Urothelium cell line (cell line): ENCODE data around the gene PLCG2.
"Not testable (repeated sequence)": the region's sequence is repeated elsewhere in the genome, so short reads cannot be mapped to it uniquely, and the experiment has no call there.

Experiments used
- DNase-seq: peaks from one replicate; pipeline ENCODE4 v3.0.0; 2011; ENCODE audit warnings: low spot score, mixed read lengths
- FAIRE-seq: peaks from 2 replicates; lab custom pipeline; 2011; peaks lifted over from hg19 to GRCh38; lab: Jason Lieb, UNC

Gene PLCG2

DNA sequence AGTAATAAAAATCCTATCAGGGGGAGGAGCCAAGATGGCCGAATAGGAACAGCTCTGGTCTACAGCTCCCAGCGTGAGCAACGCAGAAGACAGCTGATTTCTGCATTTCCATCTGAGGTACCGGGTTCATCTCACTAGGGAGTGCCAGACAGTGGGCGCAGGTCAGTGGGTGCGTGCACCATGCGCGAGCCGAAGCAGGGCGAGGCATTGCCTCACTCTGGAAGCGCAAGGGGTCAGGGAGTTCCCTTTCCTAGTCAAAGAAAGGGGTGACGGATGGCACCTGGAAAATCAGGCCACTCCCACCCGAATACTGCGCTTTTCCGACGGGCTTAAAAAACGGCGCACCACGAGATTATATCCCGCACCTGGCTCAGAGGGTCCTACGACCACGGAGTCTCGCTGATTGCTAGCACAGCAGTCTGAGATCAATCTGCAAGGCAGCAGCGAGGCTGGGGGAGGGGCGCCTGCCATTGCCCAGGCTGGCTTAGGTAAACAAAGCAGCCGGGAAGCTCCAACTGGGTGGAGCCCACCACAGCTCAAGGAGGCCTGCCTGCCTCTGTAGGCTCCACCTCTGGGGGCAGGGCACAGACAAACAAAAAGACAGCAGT is 198.3 kb downstream of the PLCG2 start:
- FAIRE-seq, DNase-seq: not testable (repeated sequence)

DNA sequence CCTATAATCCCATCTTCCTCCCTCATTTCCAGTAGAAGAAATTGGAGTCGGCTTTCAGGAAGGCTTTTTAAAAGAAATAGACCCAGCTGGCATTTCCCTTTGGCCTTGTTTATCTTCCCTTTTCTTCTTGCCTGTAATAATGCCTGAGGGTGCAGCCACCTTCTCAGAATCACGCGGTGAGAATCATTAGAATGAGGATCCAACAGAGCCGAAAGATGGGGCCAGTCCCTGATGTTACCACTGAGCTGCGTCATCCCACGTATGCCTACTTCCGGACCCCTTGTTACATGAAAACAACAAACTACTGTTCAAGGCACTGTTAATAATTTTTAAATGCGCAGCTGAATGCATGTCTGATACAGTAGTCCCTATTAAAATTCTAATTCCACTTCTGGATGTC is 208.0 kb downstream of the PLCG2 start:
- FAIRE-seq: no peak
- DNase-seq: no peak

DNA sequence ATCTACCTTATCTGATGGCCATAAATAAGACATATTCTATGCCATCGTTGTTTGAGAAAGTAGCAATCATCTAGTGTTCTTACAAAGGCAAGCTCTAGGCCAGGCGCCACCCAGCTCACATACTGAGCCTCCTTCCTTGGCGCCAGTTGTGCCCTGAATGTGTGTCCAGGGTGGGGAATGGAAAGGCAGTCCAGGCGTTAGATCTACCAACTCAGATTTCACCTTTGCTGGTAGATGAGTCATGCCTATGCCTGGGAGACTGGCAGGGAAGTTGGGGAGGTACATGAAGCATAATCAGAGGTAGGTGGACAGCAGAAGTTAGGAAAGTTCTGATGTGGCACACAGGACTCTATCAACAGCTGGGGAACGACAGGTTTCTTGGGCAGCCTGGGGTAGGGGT is 208.6 kb downstream of the PLCG2 start:
- DNase-seq (peak; percentile 29), FAIRE-seq (peak; percentile 32)

- FAIRE-seq (no peak), DNase-seq (no peak)
These were observed 213.8 kb downstream of the PLCG2 start for GRCh38 chr16:81992859-81993258.

GRCh38 chr16:81994485-81994884 is 215.4 kb downstream of the PLCG2 start:
- FAIRE-seq (no peak), DNase-seq (no peak)

- no peak for FAIRE-seq
- DNase-seq: no peak
These were observed 216.6 kb downstream of the PLCG2 start for GRCh38 chr16:81995651-81996050.

DNA sequence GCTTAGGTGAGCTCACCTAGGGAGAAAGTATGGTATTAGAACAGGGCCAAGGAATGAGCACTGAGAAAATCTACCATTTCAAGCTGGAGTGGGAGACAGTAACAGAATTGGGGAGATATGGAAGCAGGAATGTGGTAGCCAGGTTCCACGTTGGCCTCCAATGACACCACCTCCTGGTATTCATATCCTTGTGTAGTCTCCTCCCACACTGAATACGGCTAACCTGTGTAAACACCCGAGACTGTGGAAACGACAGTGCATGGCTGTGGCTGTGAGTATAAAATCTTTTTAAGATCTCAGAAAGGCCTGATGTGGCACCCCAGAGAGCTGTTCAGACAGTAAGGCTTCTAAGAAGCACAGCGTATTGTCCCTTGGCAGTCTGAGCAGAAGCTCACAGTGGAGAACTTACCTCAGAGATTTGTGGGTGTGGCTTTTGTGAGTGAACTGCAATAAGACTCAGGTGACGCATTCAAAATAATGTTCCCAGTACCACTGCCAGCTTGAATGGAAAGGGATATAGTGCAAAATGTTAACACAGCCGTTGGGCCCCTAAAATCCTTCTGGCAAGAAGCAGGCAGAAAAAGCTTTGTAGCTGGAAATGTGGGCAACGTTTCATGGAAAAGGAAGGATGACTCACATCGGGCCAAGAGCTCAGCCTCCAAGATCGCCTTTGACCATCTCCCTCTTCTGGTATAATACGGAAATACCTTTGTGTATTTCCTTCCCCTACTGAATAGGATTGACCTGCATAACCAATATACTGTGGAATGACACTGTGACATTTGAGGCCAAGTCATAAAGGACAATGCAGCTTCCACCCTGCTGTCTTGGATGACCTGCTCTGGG is 217.8 kb downstream of the PLCG2 start:
- FAIRE-seq (no peak), DNase-seq (peak; percentile 71)

DNA sequence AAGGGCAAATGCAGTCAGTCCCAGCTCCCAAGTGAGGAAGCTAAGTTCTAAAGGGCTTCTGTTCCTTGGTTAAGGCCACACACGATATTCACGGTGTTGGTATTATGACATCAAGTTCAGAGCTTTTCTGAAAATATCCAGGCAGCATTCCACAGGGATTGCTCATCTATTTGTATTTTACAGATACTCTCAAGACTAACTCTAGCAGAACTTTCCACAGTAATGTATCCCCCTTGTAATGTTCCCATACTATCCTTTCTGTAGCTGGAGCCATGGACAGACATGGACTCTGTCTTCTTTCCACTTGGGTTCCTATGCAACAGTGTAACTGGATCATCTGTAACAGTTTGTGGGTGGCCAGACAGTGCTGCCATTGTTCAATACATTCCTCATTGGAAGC is 218.6 kb downstream of the PLCG2 start:
- FAIRE-seq (no peak), DNase-seq (peak; percentile 70)

GRCh38 chr16:82002831-82003230 is 223.7 kb downstream of the PLCG2 start:
- FAIRE-seq: no peak

GRCh38 chr16:82004601-82005000 is 225.5 kb downstream of the PLCG2 start:
- FAIRE-seq (no peak), DNase-seq (no peak)

More at GRCh38 chr16:82002831-82003230, 223.7 kb downstream of the PLCG2 start:
- DNase-seq: no peak

- DNase-seq (no peak), FAIRE-seq (no peak)
These were observed 226.1 kb downstream of the PLCG2 start for GRCh38 chr16:82005027-82005830.

GRCh38 chr16:82006036-82006435 is 226.9 kb downstream of the PLCG2 start:
- DNase-seq: no peak
- FAIRE-seq: no peak

DNA sequence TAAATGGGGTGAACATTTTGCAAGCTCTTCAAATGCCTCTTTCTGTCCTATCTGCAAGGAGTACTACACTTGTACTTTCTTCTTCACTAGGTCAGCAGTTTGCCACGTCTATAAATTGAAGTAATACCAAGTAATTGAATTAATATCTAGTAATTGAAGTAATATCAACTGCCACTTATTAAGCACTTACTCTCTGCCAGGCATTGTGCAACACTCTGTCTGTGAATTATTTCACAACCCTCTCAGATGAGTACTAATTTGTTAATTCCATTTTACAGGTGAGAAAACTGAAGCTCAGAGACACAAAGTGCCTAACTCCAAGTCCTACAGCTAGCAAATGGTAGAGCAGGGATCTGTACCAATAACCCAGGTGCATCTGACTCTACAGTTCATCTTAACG is 228.1 kb downstream of the PLCG2 start:
- no peak for DNase-seq
- FAIRE-seq: no peak

DNA sequence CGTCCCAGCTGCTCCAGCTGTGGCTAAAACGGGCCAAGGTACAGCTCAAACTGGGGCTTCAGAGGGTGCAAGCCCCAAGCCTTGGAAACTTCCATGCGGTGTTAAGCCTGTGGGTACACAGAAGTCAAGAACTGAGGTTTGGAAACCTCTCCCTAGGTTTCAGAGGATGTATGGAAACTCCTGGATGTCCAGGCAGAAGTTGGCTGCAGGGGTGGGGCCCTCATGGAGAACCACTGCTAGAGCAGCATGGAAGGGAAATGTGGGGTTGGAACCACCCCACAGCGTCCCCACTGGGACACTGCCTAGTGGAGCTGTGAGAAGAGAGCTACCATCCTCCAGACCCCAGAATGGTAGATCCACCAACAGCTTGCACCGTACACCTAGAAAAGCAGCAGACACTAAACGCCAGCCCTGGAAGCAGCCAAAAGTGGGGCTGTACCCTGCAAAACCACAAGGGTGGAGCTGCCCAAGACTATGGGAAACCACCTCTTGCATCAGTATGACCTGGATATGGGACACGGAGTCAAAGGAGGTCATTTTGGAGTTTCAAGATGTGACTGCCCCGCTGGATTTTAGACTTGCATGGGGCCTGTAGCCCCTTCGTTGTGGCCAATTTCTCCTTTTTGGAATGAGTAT is 230.0 kb downstream of the PLCG2 start:
- no peak for FAIRE-seq

DNA sequence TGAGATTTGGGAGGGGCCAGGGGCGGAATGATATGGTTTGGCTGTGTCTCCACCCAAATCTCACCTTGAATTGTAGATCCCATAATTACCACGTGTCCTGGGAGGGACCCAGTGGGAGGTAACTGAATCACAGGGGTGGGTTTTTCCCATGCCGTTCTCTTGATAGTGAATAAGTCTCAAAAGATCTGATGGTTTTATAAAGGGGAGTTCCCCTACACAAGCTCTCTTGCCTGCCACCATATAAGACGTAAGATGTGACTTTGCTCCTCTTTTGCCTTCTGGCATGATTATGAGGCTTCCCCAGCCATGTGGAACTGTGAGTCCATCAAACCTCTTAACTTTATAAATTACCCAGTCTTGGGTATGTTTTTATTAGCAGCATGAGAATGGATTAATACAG is 230.7 kb downstream of the PLCG2 start:
- FAIRE-seq, DNase-seq: not testable (repeated sequence)

More for the DNA sequence above, 230.0 kb downstream of the PLCG2 start:
- DNase-seq: no peak

DNA sequence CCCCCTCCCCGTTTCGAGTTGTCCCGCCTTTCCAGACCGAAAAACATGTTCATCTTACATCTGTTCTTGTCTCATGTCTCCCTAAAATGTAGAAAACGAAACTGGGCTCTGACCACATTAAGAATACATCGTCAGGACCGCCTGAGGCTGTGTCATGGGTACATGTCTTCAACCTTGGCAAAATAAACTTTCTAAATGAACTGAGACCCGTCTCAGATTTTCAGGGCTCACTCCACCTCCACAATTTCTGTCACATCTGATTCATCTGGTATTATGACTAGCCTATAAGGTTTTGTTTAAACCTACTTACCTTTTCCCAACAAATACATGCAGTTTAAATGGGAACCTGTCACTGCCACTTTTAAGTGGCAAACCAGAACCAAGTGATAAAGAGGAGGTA is 231.6 kb downstream of the PLCG2 start:
- FAIRE-seq (no peak), DNase-seq (no peak)

- DNase-seq (peak; percentile 90), FAIRE-seq (peak; percentile 9)
These were observed 232.1 kb downstream of the PLCG2 start, which contains the start of gene SDR42E1 for GRCh38 chr16:82011199-82011641. SDR42E1 (minus strand) TSS chr16:82011470; CDS start chr16:82000858, 10,612 bp downstream.
